ENCODE measurements around the gene E2F3.

E2F3 gene

DNA sequence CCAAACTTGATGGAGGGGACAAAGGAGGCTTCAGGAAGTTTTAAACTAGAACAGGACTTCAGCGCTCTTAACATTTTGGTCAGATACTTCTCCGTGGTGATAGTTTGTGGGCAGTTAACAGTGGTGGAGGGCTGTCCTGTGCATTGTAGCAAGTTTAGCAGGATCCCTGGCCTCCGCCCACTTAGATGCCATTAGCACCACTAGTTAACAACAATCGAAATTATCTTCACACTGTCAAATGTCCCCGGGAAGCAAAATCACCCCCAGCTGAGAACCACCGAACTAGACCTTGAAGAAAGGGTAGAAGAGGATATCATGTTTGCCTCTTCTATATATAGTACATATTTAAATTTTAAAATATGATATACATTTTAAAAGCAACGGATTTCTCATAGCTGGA is 13.6 kb downstream of the E2F3 start:
- H3K4me3 ChIP-seq (ENCODE audit: low read depth, low read length), result no peak overlapping the region
- DNase-seq (ENCODE audit: low read depth), result no peak
- no peak for TF ChIP-seq CTCF (IDR thresholded peaks at IDR 0.05; ENCODE audit: insufficient read depth, low read depth, low read length, missing control alignments)

- peak; percentile 43 for DNase-seq (ENCODE audit: low read depth)
- no peak for TF ChIP-seq CTCF (IDR thresholded peaks at IDR 0.05; ENCODE audit: insufficient read depth, low read depth, low read length, missing control alignments)
- no peak overlapping the region for H3K4me3 ChIP-seq (ENCODE audit: low read depth, low read length)
Measured at GRCh38 chr6:20415712-20416454, 14.2 kb downstream of the E2F3 start.

GRCh38 chr6:20416567-20417345 is 15.1 kb downstream of the E2F3 start:
- H3K4me3 ChIP-seq (ENCODE audit: low read depth, low read length), result no peak overlapping the region
- no peak for TF ChIP-seq CTCF (IDR thresholded peaks at IDR 0.05; ENCODE audit: insufficient read depth, low read depth, low read length, missing control alignments)
- peak; percentile 27 for DNase-seq (ENCODE audit: low read depth)

DNA sequence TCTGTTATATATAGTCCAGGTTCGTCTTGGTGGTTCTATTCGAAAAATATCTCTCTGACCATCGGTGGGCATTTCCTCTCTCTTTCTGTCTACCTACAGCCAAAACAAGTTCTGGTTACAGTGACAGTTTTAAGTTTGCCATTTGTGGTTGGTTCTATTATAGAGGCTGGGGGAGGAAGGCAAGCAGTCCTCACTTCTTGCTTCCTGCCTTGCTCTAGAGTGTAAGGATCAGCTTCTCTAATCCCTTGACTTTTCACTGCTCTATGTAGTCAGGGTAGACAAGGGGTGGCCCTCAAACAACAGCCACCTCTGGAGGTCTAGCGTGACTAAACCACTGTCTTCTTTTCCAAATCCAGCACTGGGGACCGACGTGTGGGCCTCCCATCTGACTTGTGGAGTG is 16.1 kb downstream of the E2F3 start:
- no peak overlapping the region for H3K4me3 ChIP-seq (ENCODE audit: low read depth, low read length)
- no peak for TF ChIP-seq CTCF (IDR thresholded peaks at IDR 0.05; ENCODE audit: insufficient read depth, low read depth, low read length, missing control alignments)
- no peak for DNase-seq (ENCODE audit: low read depth)

- DNase-seq (ENCODE audit: low read depth), result no peak
- no peak for TF ChIP-seq CTCF (IDR thresholded peaks at IDR 0.05; ENCODE audit: insufficient read depth, low read depth, low read length, missing control alignments)
- H3K4me3 ChIP-seq (ENCODE audit: low read depth, low read length), result no peak overlapping the region
Measured at GRCh38 chr6:20426177-20427082, 24.8 kb downstream of the E2F3 start.

GRCh38 chr6:20427856-20428255 is 26.2 kb downstream of the E2F3 start:
- no peak for TF ChIP-seq CTCF (IDR thresholded peaks at IDR 0.05; ENCODE audit: insufficient read depth, low read depth, low read length, missing control alignments)
- H3K4me3 ChIP-seq (ENCODE audit: low read depth, low read length), result no peak overlapping the region
- DNase-seq (ENCODE audit: low read depth), result peak; percentile 76

All from GM12865 (cell line).